NCI-H1694 (cell line): ENCODE measurements around the gene PPP1CC.
"Not testable (repeated sequence)": the region's sequence is repeated elsewhere in the genome, so short reads cannot be mapped to it uniquely, and the experiment has no call there.

Experiments used
- DNase-seq: peaks from one replicate; lab custom pipeline; 2025; lab: John Stamatoyannopoulos, UW

PPP1CC gene

DNA sequence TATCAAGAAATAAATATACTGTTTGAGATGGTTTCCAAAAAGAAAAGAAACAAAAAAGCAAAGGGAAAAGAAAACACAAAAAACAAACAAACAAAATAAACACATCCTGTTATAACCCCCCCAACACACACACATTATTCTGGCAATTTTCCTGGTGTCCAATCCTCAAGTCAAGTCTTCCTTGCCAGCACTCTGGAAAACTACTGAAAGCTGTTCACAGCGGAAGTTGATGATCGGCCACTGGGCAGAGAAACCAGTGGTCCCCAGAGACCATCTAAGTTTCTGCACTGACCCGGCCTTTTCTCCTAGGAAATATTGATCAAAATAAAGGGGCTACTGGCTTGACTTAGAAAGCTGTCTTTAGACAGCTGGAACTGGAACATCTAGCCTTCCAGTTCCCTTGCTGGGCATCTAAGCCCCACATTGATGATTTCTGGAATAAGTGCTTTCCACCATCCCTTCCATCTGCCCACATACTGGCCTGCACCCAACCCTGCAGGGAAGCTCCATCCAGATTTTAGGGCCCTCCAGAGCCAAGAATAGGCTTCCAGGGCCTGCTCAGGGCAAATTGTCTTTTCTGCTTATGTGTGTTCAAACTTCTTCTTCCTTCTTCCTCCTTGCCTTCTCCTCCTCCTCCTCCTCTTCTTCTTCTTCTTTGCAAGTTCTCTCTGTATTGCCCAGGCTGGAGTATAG, 11.6 kb upstream of the PPP1CC start:
- DNase-seq, result no peak

DNA sequence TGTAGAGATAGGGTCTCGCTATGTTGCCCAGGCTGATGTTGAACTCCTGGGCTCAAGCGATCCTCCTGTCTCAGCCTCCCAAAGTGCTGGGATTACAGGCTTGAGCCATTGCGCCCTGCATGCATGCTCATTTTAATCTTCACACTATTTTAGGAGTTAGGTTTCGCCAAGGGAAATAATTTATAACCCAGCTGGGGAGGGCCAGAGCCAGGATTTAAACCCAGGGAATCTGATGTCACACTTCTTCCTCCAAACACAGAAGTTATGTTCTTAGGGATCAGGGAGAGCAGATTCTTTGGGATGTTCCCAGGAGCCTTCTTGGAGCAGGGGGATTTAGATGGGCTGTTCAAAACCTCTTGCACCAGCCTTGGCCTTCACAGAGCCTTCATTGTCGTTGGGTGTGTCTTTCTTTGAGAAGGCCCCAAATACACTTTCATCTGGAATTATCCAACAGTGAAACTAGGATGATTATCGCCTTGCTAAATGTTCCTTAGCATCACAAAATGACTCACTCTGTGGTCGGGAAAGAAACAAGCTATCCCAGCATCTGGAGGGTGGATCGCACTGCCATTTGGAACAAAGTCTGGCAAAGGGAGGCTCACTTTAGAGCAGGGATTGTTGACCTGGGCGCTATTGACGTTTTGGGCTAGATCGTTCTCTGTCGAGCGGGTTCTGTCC, 8.2 kb upstream of the PPP1CC start:
- no peak for DNase-seq

DNA sequence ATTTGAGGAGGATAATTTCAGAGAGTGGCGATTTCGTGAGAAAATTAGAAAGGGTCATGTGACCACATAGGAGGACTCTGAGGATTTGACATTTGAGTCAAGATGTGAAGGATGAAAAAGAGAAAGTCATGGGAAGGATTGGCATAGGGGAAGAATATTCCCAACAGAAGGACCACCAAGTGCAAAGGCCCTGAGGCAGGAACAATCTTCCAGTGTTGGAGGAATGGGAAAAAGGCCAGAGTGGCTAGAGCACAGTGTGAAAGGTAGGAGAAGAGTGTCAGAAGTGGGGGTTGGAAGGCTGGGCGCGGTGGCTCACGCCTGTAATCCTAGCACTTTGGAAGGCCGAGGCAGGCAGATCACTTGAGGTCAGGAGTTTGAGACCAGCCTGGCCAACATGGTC, 3.9 kb upstream of the PPP1CC start:
- DNase-seq, result no peak

DNA sequence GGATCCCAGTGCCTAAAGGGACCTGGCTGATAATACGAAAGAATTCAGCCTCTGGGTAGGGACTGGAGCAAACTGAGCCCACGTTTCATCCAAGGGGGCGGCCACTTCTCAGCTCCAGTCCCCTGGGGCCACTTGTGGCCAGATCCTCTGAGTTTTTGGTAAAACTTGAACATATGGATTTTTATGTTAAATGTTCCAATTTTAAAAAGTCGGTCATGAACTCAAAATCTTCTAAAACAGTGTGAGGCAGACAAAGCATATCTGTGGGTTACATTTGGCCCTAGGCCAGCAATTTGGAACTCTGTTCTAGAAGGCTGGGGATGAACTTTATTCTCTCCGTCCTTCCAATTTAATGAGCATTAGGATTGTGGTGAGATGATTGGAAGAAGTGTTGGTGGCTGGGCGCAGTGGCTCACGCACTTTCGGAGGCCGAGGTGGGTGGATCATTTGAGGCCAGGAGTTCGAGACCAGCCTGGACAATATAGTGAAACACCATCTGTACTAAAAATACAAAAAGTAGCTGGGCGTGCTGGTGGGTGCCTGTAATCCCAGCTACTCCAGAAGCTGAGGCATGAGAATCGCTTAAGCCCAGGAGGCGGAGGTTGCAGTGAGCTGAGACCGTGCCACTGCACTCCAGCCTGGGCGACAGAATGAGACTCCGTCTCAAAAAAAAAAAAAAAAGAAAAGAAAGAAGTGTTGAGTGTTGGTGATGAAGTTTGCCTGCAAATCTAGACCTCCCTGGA, 3.0 kb upstream of the PPP1CC start:
- no peak for DNase-seq

GRCh38 chr12:110744601-110745264, 2.0 kb upstream of the PPP1CC start:
- no peak for DNase-seq

DNA sequence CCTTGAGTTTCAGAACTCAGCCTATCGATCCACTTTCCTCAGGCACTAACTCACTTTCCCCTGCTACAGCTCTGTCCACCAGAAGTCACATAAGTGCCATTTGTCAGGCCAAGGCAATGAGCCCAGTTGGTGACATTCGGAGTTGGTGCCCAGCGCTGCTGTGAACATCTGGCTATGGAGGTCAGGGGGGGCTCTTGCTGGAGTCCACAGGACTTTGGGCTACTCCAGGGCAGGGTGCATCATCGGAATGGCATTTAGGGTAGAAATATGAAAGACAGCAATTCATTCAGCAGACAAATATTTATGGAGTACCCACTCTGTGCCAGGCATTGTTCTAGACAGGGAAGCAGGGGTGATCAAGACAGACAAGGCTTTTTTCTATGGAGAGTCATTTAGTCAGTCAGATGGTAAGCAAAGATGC, 1.5 kb upstream of the PPP1CC start:
- DNase-seq, result no peak

DNA sequence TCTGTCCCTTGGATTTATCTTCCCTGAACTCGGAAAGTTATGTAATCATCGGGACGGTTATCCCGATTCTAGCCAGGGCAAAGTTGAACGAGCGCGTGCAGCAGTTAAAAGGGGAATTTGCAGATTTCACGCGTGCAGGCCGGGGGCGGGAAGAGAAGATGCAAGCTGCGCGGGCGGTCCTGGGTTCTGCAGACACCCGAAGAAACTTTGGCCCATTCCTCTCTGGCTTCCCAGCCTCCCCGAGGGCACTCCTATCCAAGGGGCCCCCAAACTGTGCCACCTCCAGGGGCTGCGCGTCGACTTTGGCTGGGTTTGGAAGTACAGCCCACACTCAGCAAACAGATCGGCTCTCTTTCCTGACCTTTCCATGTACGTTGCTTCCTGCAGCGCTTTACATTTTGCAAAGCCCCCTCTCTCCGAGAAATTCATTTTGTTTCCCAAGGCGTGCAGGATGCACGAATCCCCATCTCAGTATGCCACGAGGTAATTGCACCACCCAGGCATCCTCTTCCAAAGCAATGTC, 941 bp upstream of the PPP1CC start:
- no peak for DNase-seq

- no peak for DNase-seq
These were observed 484 bp downstream of the PPP1CC start for GRCh38 chr12:110742096-110742717.

DNA sequence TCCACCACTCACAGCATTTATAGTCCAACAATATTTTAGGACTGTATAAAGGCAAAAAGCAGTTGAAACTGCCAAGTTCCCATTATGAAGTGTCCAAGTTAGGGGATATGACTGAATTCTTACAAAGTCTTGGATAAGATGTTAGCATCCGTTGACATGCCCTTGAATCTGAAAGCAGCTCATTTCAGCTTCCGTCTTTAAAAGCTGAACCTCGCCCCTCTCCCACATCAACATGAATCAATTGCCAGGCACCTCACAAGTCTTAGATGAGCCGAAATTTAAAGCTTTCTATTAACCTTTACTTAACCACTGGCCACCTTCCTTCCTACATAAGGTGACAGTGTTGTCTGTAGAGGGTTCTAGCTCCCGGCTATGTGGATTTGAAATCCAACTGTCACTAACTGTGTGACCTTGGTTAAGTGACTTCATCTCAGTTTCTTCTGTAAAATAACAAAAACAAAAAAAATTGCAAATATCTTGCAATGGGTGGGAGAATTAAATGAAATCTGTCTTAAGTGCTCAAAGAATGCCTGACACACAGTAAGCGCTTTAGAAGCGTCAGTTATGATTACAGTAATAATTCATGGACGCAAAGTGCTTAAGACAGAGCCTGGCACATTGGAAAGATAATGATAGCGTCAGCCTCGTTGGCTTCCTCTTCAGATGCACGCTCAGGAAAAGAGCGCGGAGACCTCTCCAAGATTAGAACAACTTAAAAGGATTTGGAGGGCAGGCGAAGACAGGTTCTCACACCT, 1.2 kb downstream of the PPP1CC start:
- DNase-seq, result no peak

- DNase-seq, result no peak
These were observed 2.8 kb downstream of the PPP1CC start for GRCh38 chr12:110739894-110740293.

- DNase-seq, result no peak
These were observed 3.2 kb downstream of the PPP1CC start for GRCh38 chr12:110739488-110739887.

DNA sequence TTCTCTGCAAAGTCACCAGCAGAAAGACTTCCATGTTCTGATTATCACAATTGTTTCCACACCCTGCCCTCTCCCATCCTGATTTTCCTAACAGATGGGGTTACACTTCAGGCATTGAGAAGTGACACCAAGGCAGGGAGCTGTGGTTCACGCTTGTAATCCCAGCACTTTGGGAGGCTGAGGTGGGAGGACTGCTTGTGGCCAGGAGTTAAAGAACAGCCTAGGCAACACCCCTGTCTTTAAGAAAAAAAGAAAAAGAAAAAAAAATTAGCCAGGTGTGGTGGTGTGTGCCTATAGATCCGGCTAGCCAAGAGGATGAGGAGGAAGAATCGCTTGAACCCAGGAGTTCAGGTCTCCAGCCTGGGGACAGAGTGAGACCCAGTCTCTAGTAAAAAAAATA, 5.2 kb downstream of the PPP1CC start:
- no peak for DNase-seq

- not testable (repeated sequence) for DNase-seq
These were observed 5.7 kb downstream of the PPP1CC start for GRCh38 chr12:110737016-110737415.

GRCh38 chr12:110733900-110734299, 8.8 kb downstream of the PPP1CC start:
- DNase-seq, result no peak

GRCh38 chr12:110733089-110733715, 9.5 kb downstream of the PPP1CC start:
- no peak for DNase-seq

DNA sequence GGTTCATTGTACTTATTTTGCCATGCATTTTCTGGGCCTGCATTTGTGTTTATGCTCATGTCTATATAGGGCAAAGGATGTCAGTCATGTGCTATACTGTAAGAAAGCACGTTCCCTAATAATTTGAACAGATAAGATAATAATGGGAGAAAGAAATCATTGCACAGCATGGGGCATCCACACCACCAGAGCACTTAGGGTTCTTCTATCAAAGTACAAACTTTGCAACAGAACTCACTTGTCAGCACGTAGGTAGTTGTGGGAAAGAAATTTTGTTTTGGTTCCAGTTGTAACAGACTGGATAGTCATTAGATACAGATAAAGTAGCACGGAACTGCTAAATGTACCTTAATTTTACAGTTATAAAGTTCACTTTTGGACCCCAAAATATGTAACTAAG, 10.1 kb downstream of the PPP1CC start:
- DNase-seq, result no peak

- no peak for DNase-seq
These were observed 11.2 kb downstream of the PPP1CC start for GRCh38 chr12:110731479-110731878.

- no peak for DNase-seq
These were observed 14.1 kb downstream of the PPP1CC start for GRCh38 chr12:110728628-110729027.

DNA sequence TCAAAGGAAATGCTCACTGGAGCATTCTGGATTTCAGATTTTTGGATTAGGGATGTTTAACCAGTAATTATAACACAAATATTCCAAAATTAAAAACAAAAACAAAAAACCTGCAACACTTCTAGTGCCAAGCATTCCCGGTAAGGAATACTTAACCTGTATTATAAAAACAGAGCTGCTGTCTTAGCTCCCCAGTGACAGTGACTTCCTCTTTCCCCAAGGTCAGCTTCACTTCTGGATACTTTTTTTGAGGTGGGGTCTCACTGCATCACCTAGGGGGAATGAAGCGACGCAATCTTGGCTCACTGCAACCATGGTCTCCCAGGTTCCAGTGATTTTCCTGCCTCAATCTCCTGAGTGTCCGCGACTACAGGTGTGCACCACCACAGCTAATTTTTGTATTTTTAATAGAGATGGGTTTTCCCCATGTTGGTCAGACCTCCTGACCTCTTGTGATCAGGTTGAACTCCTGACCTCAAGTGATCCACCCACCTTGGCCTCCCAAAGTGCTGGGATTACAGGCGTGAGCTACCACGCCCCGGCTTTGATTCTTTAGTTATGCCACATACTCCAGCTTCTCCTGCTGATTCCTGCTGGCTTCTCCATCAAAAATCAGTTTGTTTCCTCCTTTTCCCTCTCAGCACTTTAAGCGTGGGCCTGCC, 15.9 kb downstream of the PPP1CC start:
- DNase-seq, result no peak

DNA sequence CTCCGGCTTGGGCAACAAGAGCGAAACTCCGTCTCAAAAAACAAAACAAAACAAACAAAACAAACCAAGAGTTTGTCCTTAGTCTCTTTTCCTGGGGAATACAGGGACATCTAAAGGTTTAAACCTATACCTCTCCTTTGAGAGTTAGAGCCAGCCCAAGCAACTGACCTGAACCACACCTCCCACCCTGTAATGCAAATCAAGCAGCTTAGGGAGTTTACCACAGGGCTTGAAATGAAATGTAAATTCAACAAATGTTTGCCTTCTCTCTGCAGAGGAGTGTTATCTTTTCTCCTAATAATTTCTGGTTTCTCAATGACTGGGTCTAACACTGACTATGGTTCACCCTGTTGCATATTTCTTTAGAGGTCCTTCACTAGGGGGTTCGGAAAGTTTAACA, 16.7 kb downstream of the PPP1CC start:
- no peak for DNase-seq
